ENCODE results near the gene CYBC1.
A peak's percentile ranks its signal among the peaks of the same experiment; 100 is the strongest.

The CYBC1 gene

GRCh38 chr17:82450357-82451106, at the start of gene CYBC1:
Gene CYBC1, minus strand, starts transcription at chr17:82450752. Its CDS starts 1,498 bp downstream, at chr17:82449254.
- peak; percentile 94 for DNase-seq (ENCODE audit: low spot score)

GRCh38 chr17:82497483-82498405, 47.2 kb upstream of the CYBC1 start:
- DNase-seq (ENCODE audit: low spot score) = peak; percentile 26

GRCh38 chr17:82496529-82497434, 46.2 kb upstream of the CYBC1 start:
- peak; percentile 87 for DNase-seq (ENCODE audit: low spot score)

GRCh38 chr17:82495844-82496528, 45.4 kb upstream of the CYBC1 start:
- DNase-seq (ENCODE audit: low spot score) = no peak

GRCh38 chr17:82494236-82495055, 43.9 kb upstream of the CYBC1 start:
- DNase-seq (ENCODE audit: low spot score) = peak; percentile 93

GRCh38 chr17:82493226-82493781, 42.8 kb upstream of the CYBC1 start:
- no peak for DNase-seq (ENCODE audit: low spot score)

- no peak for DNase-seq (ENCODE audit: low spot score)
These were observed 42.2 kb upstream of the CYBC1 start for GRCh38 chr17:82492643-82493225.

- no peak for DNase-seq (ENCODE audit: low spot score)
These were observed 41.0 kb upstream of the CYBC1 start for GRCh38 chr17:82491533-82491932.

GRCh38 chr17:82491196-82491530, 40.6 kb upstream of the CYBC1 start:
- no peak for DNase-seq (ENCODE audit: low spot score)

GRCh38 chr17:82490512-82491195, 40.1 kb upstream of the CYBC1 start:
- no peak for DNase-seq (ENCODE audit: low spot score)

- no peak for DNase-seq (ENCODE audit: low spot score)
These were observed 39.4 kb upstream of the CYBC1 start for GRCh38 chr17:82489851-82490511.

- DNase-seq (ENCODE audit: low spot score) = no peak
These were observed 38.6 kb upstream of the CYBC1 start for GRCh38 chr17:82489117-82489516.

GRCh38 chr17:82487910-82488309, 37.4 kb upstream of the CYBC1 start:
- DNase-seq (ENCODE audit: low spot score) = no peak

GRCh38 chr17:82486231-82487094, 35.9 kb upstream of the CYBC1 start:
- DNase-seq (ENCODE audit: low spot score) = no peak

GRCh38 chr17:82483836-82484235, 33.3 kb upstream of the CYBC1 start:
- no peak for DNase-seq (ENCODE audit: low spot score)

- DNase-seq (ENCODE audit: low spot score) = no peak
These were observed 32.7 kb upstream of the CYBC1 start for GRCh38 chr17:82483204-82483660.

GRCh38 chr17:82480318-82480717, 29.8 kb upstream of the CYBC1 start:
- no peak for DNase-seq (ENCODE audit: low spot score)

GRCh38 chr17:82479602-82480001, 29.1 kb upstream of the CYBC1 start:
- no peak for DNase-seq (ENCODE audit: low spot score)

All from CD4-positive, alpha-beta T cell treated with Interleukin-15 for 4 hours (primary cell).